ENCODE results near the gene NCAM2.

- TF ChIP-seq CTCF (IDR thresholded peaks at IDR 0.05) (no peak), EP300 (IDR thresholded peaks at IDR 0.05) (no peak), POLR2A (IDR thresholded peaks at IDR 0.05; ENCODE audit: low read depth) (no peak)
Measured at GRCh38 chr21:21132390-21132789, 134.2 kb downstream of the NCAM2 start.

Data from esophagus muscularis mucosa (tissue), 4 donors.